ENCODE data around the gene ENO4. TPM values are rescaled to one million over a fixed set of nuclear protein-coding genes. Genes with fewer than 3 reads are reported as not detected.

The ENO4 gene
- polyA plus RNA-seq, 2 donors, result 0.04 to 0.07 TPM

DNA sequence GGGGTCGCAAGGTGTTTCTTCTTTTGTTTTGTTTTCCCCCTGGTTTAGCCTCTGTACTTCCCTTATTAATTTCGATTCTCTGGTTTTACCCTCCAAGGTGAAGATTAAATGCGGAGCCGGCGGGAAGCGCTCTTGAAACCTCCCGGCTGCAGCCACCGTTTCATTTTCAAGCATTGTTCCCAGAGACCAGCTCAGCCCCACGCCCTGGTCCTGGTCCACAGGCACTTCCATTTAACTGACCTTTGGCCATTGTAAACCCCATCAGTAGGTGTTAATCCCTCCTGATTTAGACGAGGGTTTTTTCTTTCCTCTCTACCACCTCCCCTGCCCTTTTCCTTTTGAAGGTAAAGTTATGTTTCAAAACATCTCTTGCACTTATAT is 39.2 kb upstream of the ENO4 start:
- WGBS, 2 donors, result 36 to 38% methylated on average over 10 of the region's 10 CpGs

DNA sequence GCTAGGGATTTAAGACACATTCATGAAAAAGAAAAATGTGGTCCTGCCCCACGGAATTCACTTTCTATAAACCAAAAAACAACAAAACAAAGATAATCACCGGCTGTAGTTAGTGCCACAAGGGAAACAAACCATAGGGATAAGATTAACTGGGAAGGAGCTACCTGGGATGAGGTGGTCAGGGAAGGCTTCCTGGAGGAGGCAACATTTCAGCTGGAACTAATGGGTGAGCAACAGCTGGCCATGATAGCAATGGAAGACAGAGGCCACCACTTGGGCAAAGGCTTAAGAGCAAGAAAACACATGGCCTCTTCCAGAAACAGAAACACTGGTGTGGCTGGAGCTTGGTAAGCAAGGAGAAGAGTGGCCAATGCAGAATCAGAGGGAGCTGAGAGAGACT is 38.4 kb upstream of the ENO4 start:
- Histone ChIP-seq H3K4me1 (ENCODE audit: control insufficient read depth in 2 of 2, insufficient read depth in 2 of 2, low read length in 1 of 2) (no peaks in the 10 kb centered on the region), H3K27me3 (ENCODE audit: control insufficient read depth in 1 of 2, insufficient read depth in 2 of 2, low read length in 2 of 2) (peaks cover 0 to 3% of the 10 kb centered on the region in 2 donors), H3K27ac (ENCODE audit: low read depth in 2 of 2, low read length in 1 of 2) (no peak overlapping the region), H3K36me3 (ENCODE audit: control insufficient read depth in 2 of 2, insufficient read depth in 2 of 2, low read length in 1 of 2) (no peaks in the 10 kb centered on the region), H3K4me3 (ENCODE audit: low read depth in 1 of 2, low read length in 2 of 2) (no peak overlapping the region), H3K9me3 (ENCODE audit: control insufficient read depth in 2 of 2, insufficient read depth in 1 of 2, low read depth in 1 of 2, low read length in 1 of 2) (no peaks in the 10 kb centered on the region)
- WGBS, 2 donors, result 78% methylated on average over 2 of the region's 2 CpGs

More for the DNA sequence above, 39.2 kb upstream of the ENO4 start:
- peaks cover 0 to 3% of the 10 kb centered on the region in 2 donors for H3K27me3 ChIP-seq (ENCODE audit: control insufficient read depth in 1 of 2, insufficient read depth in 2 of 2, low read length in 2 of 2)
- no peaks in the 10 kb centered on the region for H3K36me3 ChIP-seq (ENCODE audit: control insufficient read depth in 2 of 2, insufficient read depth in 2 of 2, low read length in 1 of 2)
- no peaks in the 10 kb centered on the region for H3K4me1 ChIP-seq (ENCODE audit: control insufficient read depth in 2 of 2, insufficient read depth in 2 of 2, low read length in 1 of 2)
- no peak overlapping the region for H3K27ac ChIP-seq (ENCODE audit: low read depth in 2 of 2, low read length in 1 of 2)
- no peaks in the 10 kb centered on the region for H3K9me3 ChIP-seq (ENCODE audit: control insufficient read depth in 2 of 2, insufficient read depth in 1 of 2, low read depth in 1 of 2, low read length in 1 of 2)
- peak overlapping the region in 1 of 2 donors; percentile 28 for H3K4me3 ChIP-seq (ENCODE audit: low read depth in 1 of 2, low read length in 2 of 2)

- Histone ChIP-seq H3K4me1 (ENCODE audit: control insufficient read depth in 2 of 2, insufficient read depth in 2 of 2, low read length in 1 of 2) (no peaks in the 10 kb centered on the region), H3K4me3 (ENCODE audit: low read depth in 1 of 2, low read length in 2 of 2) (no peak overlapping the region), H3K27me3 (ENCODE audit: control insufficient read depth in 1 of 2, insufficient read depth in 2 of 2, low read length in 2 of 2) (peaks cover 0 to 6% of the 10 kb centered on the region in 2 donors), H3K27ac (ENCODE audit: low read depth in 2 of 2, low read length in 1 of 2) (no peak overlapping the region), H3K36me3 (ENCODE audit: control insufficient read depth in 2 of 2, insufficient read depth in 2 of 2, low read length in 1 of 2) (no peaks in the 10 kb centered on the region), H3K9me3 (ENCODE audit: control insufficient read depth in 2 of 2, insufficient read depth in 1 of 2, low read depth in 1 of 2, low read length in 1 of 2) (no peaks in the 10 kb centered on the region)
- 85 to 86% methylated on average over 11 of the region's 11 CpGs for WGBS, 2 donors
Observed at GRCh38 chr10:116811691-116812090, 37.6 kb upstream of the ENO4 start.

- H3K4me3 ChIP-seq (ENCODE audit: low read depth in 1 of 2, low read length in 2 of 2), result no peak overlapping the region
- H3K27ac ChIP-seq (ENCODE audit: low read depth in 2 of 2, low read length in 1 of 2), result no peak overlapping the region
- peaks cover 0 to 7% of the 10 kb centered on the region in 2 donors for H3K27me3 ChIP-seq (ENCODE audit: control insufficient read depth in 1 of 2, insufficient read depth in 2 of 2, low read length in 2 of 2)
- peaks cover 0 to 2% of the 10 kb centered on the region in 2 donors for H3K4me1 ChIP-seq (ENCODE audit: control insufficient read depth in 2 of 2, insufficient read depth in 2 of 2, low read length in 1 of 2)
- H3K36me3 ChIP-seq (ENCODE audit: control insufficient read depth in 2 of 2, insufficient read depth in 2 of 2, low read length in 1 of 2), result no peaks in the 10 kb centered on the region
- WGBS, 2 donors, result 56 to 63% methylated on average over 18 of the region's 18 CpGs
- peaks cover 0 to 2% of the 10 kb centered on the region in 2 donors for H3K9me3 ChIP-seq (ENCODE audit: control insufficient read depth in 2 of 2, insufficient read depth in 1 of 2, low read depth in 1 of 2, low read length in 1 of 2)
Observed at GRCh38 chr10:116815641-116816415, 33.5 kb upstream of the ENO4 start.

DNA sequence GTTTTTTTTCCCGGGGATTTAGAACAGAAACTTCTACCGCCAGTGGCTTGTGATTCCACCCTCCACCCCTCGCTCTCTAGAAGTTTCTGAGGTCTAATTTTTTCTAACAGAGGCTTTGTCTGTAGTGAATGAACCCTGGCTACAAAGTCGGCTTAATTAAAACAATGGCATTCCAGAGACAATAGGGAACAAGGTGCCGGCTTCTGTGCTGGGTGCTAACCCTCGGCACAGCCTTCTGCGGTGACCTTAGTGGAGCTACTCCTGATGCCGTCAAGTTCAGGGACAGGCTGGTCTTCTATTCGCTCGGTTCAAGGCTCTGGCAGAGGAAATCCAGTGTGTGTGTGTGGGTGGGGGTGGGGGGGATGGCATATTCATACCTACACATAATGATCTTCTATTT is 32.1 kb upstream of the ENO4 start:
- 47 to 50% methylated on average over 10 of the region's 10 CpGs for WGBS, 2 donors
- Histone ChIP-seq H3K9me3 (ENCODE audit: control insufficient read depth in 2 of 2, insufficient read depth in 1 of 2, low read depth in 1 of 2, low read length in 1 of 2) (peaks cover 0 to 5% of the 10 kb centered on the region in 2 donors), H3K27ac (ENCODE audit: low read depth in 2 of 2, low read length in 1 of 2) (no peak overlapping the region), H3K27me3 (ENCODE audit: control insufficient read depth in 1 of 2, insufficient read depth in 2 of 2, low read length in 2 of 2) (peaks cover 0 to 7% of the 10 kb centered on the region in 2 donors), H3K36me3 (ENCODE audit: control insufficient read depth in 2 of 2, insufficient read depth in 2 of 2, low read length in 1 of 2) (no peaks in the 10 kb centered on the region), H3K4me3 (ENCODE audit: low read depth in 1 of 2, low read length in 2 of 2) (no peak overlapping the region), H3K4me1 (ENCODE audit: control insufficient read depth in 2 of 2, insufficient read depth in 2 of 2, low read length in 1 of 2) (peaks cover 0 to 2% of the 10 kb centered on the region in 2 donors)

- no peaks in the 10 kb centered on the region for H3K36me3 ChIP-seq (ENCODE audit: control insufficient read depth in 2 of 2, insufficient read depth in 2 of 2, low read length in 1 of 2)
- H3K4me1 ChIP-seq (ENCODE audit: control insufficient read depth in 2 of 2, insufficient read depth in 2 of 2, low read length in 1 of 2), result peaks cover 0 to 2% of the 10 kb centered on the region in 2 donors
- H3K27ac ChIP-seq (ENCODE audit: low read depth in 2 of 2, low read length in 1 of 2), result no peak overlapping the region
- no peak overlapping the region for H3K4me3 ChIP-seq (ENCODE audit: low read depth in 1 of 2, low read length in 2 of 2)
- H3K27me3 ChIP-seq (ENCODE audit: control insufficient read depth in 1 of 2, insufficient read depth in 2 of 2, low read length in 2 of 2), result peaks cover 0 to 7% of the 10 kb centered on the region in 2 donors
- WGBS, 2 donors, result 72 to 77% methylated on average over 8 of the region's 8 CpGs
- peaks cover 0 to 5% of the 10 kb centered on the region in 2 donors for H3K9me3 ChIP-seq (ENCODE audit: control insufficient read depth in 2 of 2, insufficient read depth in 1 of 2, low read depth in 1 of 2, low read length in 1 of 2)
Observed at GRCh38 chr10:116817780-116818343, 31.4 kb upstream of the ENO4 start.

DNA sequence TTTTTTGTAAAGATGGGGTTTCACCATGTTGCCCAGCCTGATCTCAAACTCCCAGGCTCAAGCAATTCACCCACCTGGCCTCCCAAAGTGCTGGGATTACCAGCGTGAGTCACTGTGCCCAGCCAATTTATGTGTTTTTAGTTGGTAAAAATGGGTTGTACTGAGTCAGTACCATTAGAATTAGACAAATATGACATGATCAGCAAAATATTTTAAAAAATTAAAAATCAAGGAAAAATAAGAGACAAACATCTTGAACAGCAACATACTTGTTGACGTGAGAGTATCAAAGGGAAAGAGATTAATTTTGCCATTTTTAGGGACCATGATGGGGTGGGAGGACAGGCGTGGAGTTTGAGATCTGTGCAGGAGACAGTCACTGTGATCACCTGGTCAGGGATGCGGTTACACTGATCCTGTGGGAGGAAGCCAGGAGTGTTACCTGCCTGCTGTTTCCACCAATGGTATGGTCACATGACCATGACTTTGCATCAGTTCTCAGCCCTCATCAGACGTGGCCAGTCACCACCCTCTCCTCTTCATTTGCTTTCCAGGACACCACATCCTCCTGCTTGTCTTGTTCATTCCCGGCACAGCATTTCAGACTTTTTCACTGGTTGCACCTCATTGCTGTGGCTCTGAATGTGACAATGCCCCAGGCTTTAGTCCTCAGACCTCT is 29.2 kb upstream of the ENO4 start:
- Histone ChIP-seq H3K9me3 (ENCODE audit: control insufficient read depth in 2 of 2, insufficient read depth in 1 of 2, low read depth in 1 of 2, low read length in 1 of 2) (peaks cover 0 to 5% of the 10 kb centered on the region in 2 donors), H3K4me3 (ENCODE audit: low read depth in 1 of 2, low read length in 2 of 2) (no peak overlapping the region), H3K27me3 (ENCODE audit: control insufficient read depth in 1 of 2, insufficient read depth in 2 of 2, low read length in 2 of 2) (peaks cover 0 to 7% of the 10 kb centered on the region in 2 donors), H3K36me3 (ENCODE audit: control insufficient read depth in 2 of 2, insufficient read depth in 2 of 2, low read length in 1 of 2) (no peaks in the 10 kb centered on the region), H3K4me1 (ENCODE audit: control insufficient read depth in 2 of 2, insufficient read depth in 2 of 2, low read length in 1 of 2) (peaks cover 0 to 2% of the 10 kb centered on the region in 2 donors), H3K27ac (ENCODE audit: low read depth in 2 of 2, low read length in 1 of 2) (no peak overlapping the region)
- WGBS, 2 donors, result 87% methylated on average over 6 of the region's 6 CpGs

DNA sequence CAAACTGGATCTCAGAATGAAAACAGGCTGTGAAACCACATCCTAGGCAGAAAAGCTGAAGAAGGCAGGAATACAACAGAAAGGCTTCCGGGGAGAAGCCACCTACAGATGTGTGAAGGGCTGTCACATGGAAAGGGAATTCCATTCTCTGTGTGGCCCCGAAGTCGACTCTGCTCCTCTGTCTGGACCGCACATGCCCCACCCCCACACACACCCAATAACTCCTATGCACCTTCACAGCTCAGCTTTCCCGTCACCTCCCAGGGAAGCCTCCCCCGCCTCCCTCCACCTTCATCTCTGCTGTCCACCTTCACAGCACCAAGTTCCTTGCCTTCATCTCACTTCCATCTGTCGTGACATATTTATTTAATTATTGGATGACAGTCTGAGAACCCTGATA is 23.4 kb upstream of the ENO4 start:
- H3K4me3 ChIP-seq (ENCODE audit: low read depth in 1 of 2, low read length in 2 of 2), result no peak overlapping the region
- 65 to 67% methylated on average over 7 of the region's 7 CpGs for WGBS, 2 donors
- H3K27me3 ChIP-seq (ENCODE audit: control insufficient read depth in 1 of 2, insufficient read depth in 2 of 2, low read length in 2 of 2), result no peaks in the 10 kb centered on the region
- H3K27ac ChIP-seq (ENCODE audit: low read depth in 2 of 2, low read length in 1 of 2), result no peak overlapping the region
- peaks cover 0 to 2% of the 10 kb centered on the region in 2 donors for H3K9me3 ChIP-seq (ENCODE audit: control insufficient read depth in 2 of 2, insufficient read depth in 1 of 2, low read depth in 1 of 2, low read length in 1 of 2)
- no peaks in the 10 kb centered on the region for H3K36me3 ChIP-seq (ENCODE audit: control insufficient read depth in 2 of 2, insufficient read depth in 2 of 2, low read length in 1 of 2)
- H3K4me1 ChIP-seq (ENCODE audit: control insufficient read depth in 2 of 2, insufficient read depth in 2 of 2, low read length in 1 of 2), result no peaks in the 10 kb centered on the region

- WGBS, 2 donors, result 84 to 90% methylated on average over 7 of the region's 7 CpGs
- Histone ChIP-seq H3K9me3 (ENCODE audit: control insufficient read depth in 2 of 2, insufficient read depth in 1 of 2, low read depth in 1 of 2, low read length in 1 of 2) (no peaks in the 10 kb centered on the region), H3K36me3 (ENCODE audit: control insufficient read depth in 2 of 2, insufficient read depth in 2 of 2, low read length in 1 of 2) (no peaks in the 10 kb centered on the region), H3K27ac (ENCODE audit: low read depth in 2 of 2, low read length in 1 of 2) (no peak overlapping the region), H3K27me3 (ENCODE audit: control insufficient read depth in 1 of 2, insufficient read depth in 2 of 2, low read length in 2 of 2) (no peaks in the 10 kb centered on the region), H3K4me3 (ENCODE audit: low read depth in 1 of 2, low read length in 2 of 2) (no peak overlapping the region), H3K4me1 (ENCODE audit: control insufficient read depth in 2 of 2, insufficient read depth in 2 of 2, low read length in 1 of 2) (no peaks in the 10 kb centered on the region)
Observed at GRCh38 chr10:116826803-116827202, 22.5 kb upstream of the ENO4 start.

Data from esophagus (tissue), 2 donors.